ENCODE measurements around the gene NDC1. TPM values are rescaled to one million over a fixed set of nuclear protein-coding genes. Genes with fewer than 3 reads are reported as not detected.

Gene NDC1
- total RNA-seq, 1 donor from 2014 or later, result 6.4 TPM

GRCh38 chr1:53721088-53721487 lies 117.0 kb downstream of the NDC1 start:
- ATAC-seq (no peak), DNase-seq (ENCODE audit: missing footprints) (no peak)
- intact Hi-C loops (cut with DNase I), result no loop called here

- ATAC-seq, result no peak
Measured at GRCh38 chr1:53719469-53719868, 118.6 kb downstream of the NDC1 start.

GRCh38 chr1:53718443-53718842 lies 119.7 kb downstream of the NDC1 start:
- intact Hi-C loops (cut with DNase I), result no loop called here
- no peak for ATAC-seq
- DNase-seq (ENCODE audit: missing footprints), result no peak

More at GRCh38 chr1:53719469-53719868, 118.6 kb downstream of the NDC1 start:
- no peak for DNase-seq (ENCODE audit: missing footprints)
- intact Hi-C loops (cut with DNase I), result no loop called here

GRCh38 chr1:53717025-53717804 lies 120.9 kb downstream of the NDC1 start:
- DNase-seq (ENCODE audit: missing footprints) (no peak), ATAC-seq (no peak)
- intact Hi-C loops (cut with DNase I), result no loop called here

GRCh38 chr1:53716150-53716549 lies 121.9 kb downstream of the NDC1 start:
- intact Hi-C loops (cut with DNase I), result no loop called here
- DNase-seq (ENCODE audit: missing footprints) (no peak), ATAC-seq (no peak)

GRCh38 chr1:53715478-53715877 lies 122.6 kb downstream of the NDC1 start:
- ATAC-seq (no peak), DNase-seq (ENCODE audit: missing footprints) (no peak)
- intact Hi-C loops (cut with DNase I), result no loop called here

Other genes with a start within 250 kb of the NDC1 start
- not detected for gene GLIS1, start 99.1 kb downstream of the NDC1 start, total RNA-seq
- 16.1 TPM for gene YIPF1, start 51.5 kb upstream of the NDC1 start, total RNA-seq
- not detected for gene DIO1, start 55.9 kb upstream of the NDC1 start, total RNA-seq
- 11.9 TPM for gene IFT25, start 107.4 kb upstream of the NDC1 start, total RNA-seq
- gene LRRC42, start 108.1 kb upstream of the NDC1 start, total RNA-seq, result 13.8 TPM
- gene LDLRAD1, start 179.9 kb upstream of the NDC1 start, total RNA-seq, result not detected
- 341 TPM for gene TMEM59, start 214.9 kb upstream of the NDC1 start, total RNA-seq
- gene TCEANC2, start 215.3 kb upstream of the NDC1 start, total RNA-seq, result 4.7 TPM